ENCODE results near the gene B9D1. TPM values are rescaled to one million over a fixed set of nuclear protein-coding genes. Genes with fewer than 3 reads are reported as not detected.

The B9D1 gene
- total RNA-seq, 3 donors from 2014 or later = 14.4 to 29.2 (median 28.4) TPM

- no peak for TF ChIP-seq POLR2AphosphoS5 (IDR thresholded peaks at IDR 0.05)
- TF ChIP-seq CTCF (IDR thresholded peaks at IDR 0.05) = no peak
- TF ChIP-seq POLR2A (IDR thresholded peaks at IDR 0.05) = no peak
- intact Hi-C loops (cut with DNase I; ENCODE audit: low total_unique reads) = loop anchor here (10.0 kb wide), 1 partner anchor 1991 kb away; no protein-coding TSS in a partner anchor
- no peaks in the 10 kb centered on the region for H3K27me3 ChIP-seq
- no peaks in the 10 kb centered on the region for H3K36me3 ChIP-seq
- no peak overlapping the region for H3K4me3 ChIP-seq
- peaks cover 3% of the 10 kb centered on the region in 2 donors for H3K4me1 ChIP-seq
- peak overlapping the region in 1 of 2 donors; percentile 10 for H3K27ac ChIP-seq
- peak in 1 of 2 donors; percentile 20 for DNase-seq (ENCODE audit: low spot score in 2 of 2)
- no peaks in the 10 kb centered on the region for H3K9me3 ChIP-seq
These were observed 11.6 kb upstream of the B9D1 start for GRCh38 chr17:19374136-19374535.

- Histone ChIP-seq H3K36me3 (no peaks in the 10 kb centered on the region), H3K4me3 (no peak overlapping the region), H3K27me3 (no peaks in the 10 kb centered on the region), H3K27ac (peak overlapping the region in 1 of 2 donors; percentile 10), H3K9me3 (no peaks in the 10 kb centered on the region), H3K4me1 (no peaks in the 10 kb centered on the region)
- peak in 1 of 2 donors; percentile 38 for DNase-seq (ENCODE audit: low spot score in 2 of 2)
- intact Hi-C loops (cut with DNase I; ENCODE audit: low total_unique reads) = loop anchor here (10.0 kb wide), 1 partner anchor 1992 kb away; no protein-coding TSS in a partner anchor
- no peak for TF ChIP-seq POLR2AphosphoS5 (IDR thresholded peaks at IDR 0.05)
- no peak for TF ChIP-seq CTCF (IDR thresholded peaks at IDR 0.05)
- TF ChIP-seq POLR2A (IDR thresholded peaks at IDR 0.05) = no peak
These were observed 10.5 kb upstream of the B9D1 start for GRCh38 chr17:19372866-19373504.

- Histone ChIP-seq H3K4me3 (no peak overlapping the region), H3K9me3 (no peaks in the 10 kb centered on the region), H3K27ac (no peak overlapping the region), H3K4me1 (no peaks in the 10 kb centered on the region), H3K36me3 (no peaks in the 10 kb centered on the region), H3K27me3 (no peaks in the 10 kb centered on the region)
- TF ChIP-seq CTCF (IDR thresholded peaks at IDR 0.05) (no peak), POLR2AphosphoS5 (IDR thresholded peaks at IDR 0.05) (no peak), POLR2A (IDR thresholded peaks at IDR 0.05) (no peak)
- DNase-seq (ENCODE audit: low spot score in 2 of 2) = peak in 1 of 2 donors; percentile 47
- intact Hi-C loops (cut with DNase I; ENCODE audit: low total_unique reads) = loop anchor here (10.0 kb wide), 1 partner anchor 1992 kb away; no protein-coding TSS in a partner anchor
These were observed 9.9 kb upstream of the B9D1 start for GRCh38 chr17:19372439-19372838.

GRCh38 chr17:19372011-19372370 lies 9.5 kb upstream of the B9D1 start:
- Histone ChIP-seq H3K27me3 (no peaks in the 10 kb centered on the region), H3K4me3 (no peak overlapping the region), H3K36me3 (no peaks in the 10 kb centered on the region), H3K9me3 (no peaks in the 10 kb centered on the region), H3K4me1 (no peaks in the 10 kb centered on the region), H3K27ac (no peak overlapping the region)
- intact Hi-C loops (cut with DNase I; ENCODE audit: low total_unique reads) = loop anchor here (10.0 kb wide), 1 partner anchor 1993 kb away; no protein-coding TSS in a partner anchor
- TF ChIP-seq POLR2A (IDR thresholded peaks at IDR 0.05) = no peak
- no peak for TF ChIP-seq CTCF (IDR thresholded peaks at IDR 0.05)
- TF ChIP-seq POLR2AphosphoS5 (IDR thresholded peaks at IDR 0.05) = no peak
- DNase-seq (ENCODE audit: low spot score in 2 of 2) = no peak

- no peaks in the 10 kb centered on the region for H3K9me3 ChIP-seq
- no peak overlapping the region for H3K4me3 ChIP-seq
- H3K36me3 ChIP-seq = no peaks in the 10 kb centered on the region
- intact Hi-C loops (cut with DNase I; ENCODE audit: low total_unique reads) = loop anchor here (10.0 kb wide), 1 partner anchor 1993 kb away; no protein-coding TSS in a partner anchor
- DNase-seq (ENCODE audit: low spot score in 2 of 2) = peak in 1 of 2 donors; percentile 19
- H3K27ac ChIP-seq = no peak overlapping the region
- no peak for TF ChIP-seq CTCF (IDR thresholded peaks at IDR 0.05)
- TF ChIP-seq POLR2A (IDR thresholded peaks at IDR 0.05) = no peak
- TF ChIP-seq POLR2AphosphoS5 (IDR thresholded peaks at IDR 0.05) = no peak
- no peaks in the 10 kb centered on the region for H3K4me1 ChIP-seq
- no peaks in the 10 kb centered on the region for H3K27me3 ChIP-seq
These were observed 8.9 kb upstream of the B9D1 start for GRCh38 chr17:19371259-19372010.
